ENCODE measurements around the gene PCDHA10. TPM values are rescaled to one million over a fixed set of nuclear protein-coding genes. Genes with fewer than 3 reads are reported as not detected.

Gene PCDHA10
- total and polyA plus RNA-seq, 2 of the 4 experiments (the other 2 are of a cell fraction), result under 0.01 to 0.02 TPM

DNA sequence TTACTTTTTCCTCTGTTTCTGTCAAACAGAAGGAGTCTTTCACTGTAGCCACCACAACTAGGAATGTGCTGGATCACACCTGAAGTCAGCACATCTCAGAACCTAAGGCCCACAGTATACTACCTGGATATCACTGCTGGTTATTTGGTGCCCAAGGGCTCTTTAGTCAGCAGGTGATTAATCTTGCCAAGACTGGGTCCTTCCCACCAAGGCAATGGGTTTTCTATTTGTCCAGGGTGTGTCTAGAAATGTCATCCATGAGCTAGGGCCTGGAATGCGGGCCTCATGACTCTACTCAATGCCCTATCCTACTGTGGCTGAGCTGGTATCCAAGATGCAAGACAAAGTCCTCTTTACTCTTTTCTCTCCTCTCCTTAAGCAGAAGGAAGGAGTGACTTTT is 60.6 kb downstream of the PCDHA10 start:
- Histone ChIP-seq H4K91ac (ENCODE audit: insufficient read depth, low read depth, low read length) (no peak overlapping the region), H2BK120ac (ENCODE audit: low read depth, low read length) (no peak overlapping the region), H2BK20ac (ENCODE audit: low read depth, low read length) (no peak overlapping the region), H3K4me3 (ENCODE audit: insufficient read depth, low read depth, low read length) (no peak overlapping the region), H3K4me1 (ENCODE audit: control insufficient read depth, insufficient read depth, low read length) (no peaks in the 10 kb centered on the region), H3K9ac (ENCODE audit: low read depth, low read length) (no peak overlapping the region), H2AFZ (replicated peaks; ENCODE audit: low read length, poor library complexity) (no peak overlapping the region), H4K20me1 (ENCODE audit: insufficient read depth, low read length) (no peaks in the 10 kb centered on the region), H3K9me1 (ENCODE audit: insufficient read depth, low read length) (no peaks in the 10 kb centered on the region), H3K23ac (ENCODE audit: low read depth, low read length) (no peak overlapping the region), H3K27ac (ENCODE audit: insufficient read depth, low read length) (no peak overlapping the region), H3K14ac (replicated peaks; ENCODE audit: low read depth, low read length) (no peak overlapping the region), H3K79me1 (ENCODE audit: low read depth in 1 of 2, low read length in 2 of 2) (no peaks in the 10 kb centered on the region), H3K27me3 (ENCODE audit: control insufficient read depth, insufficient read depth, low read length) (no peaks in the 10 kb centered on the region), H3K36me3 (ENCODE audit: control insufficient read depth, insufficient read depth, low read length) (no peaks in the 10 kb centered on the region), H3K4me2 (ENCODE audit: low read depth, low read length) (no peak overlapping the region), H2BK15ac (ENCODE audit: low read depth, low read length) (no peak overlapping the region), H2AK5ac (ENCODE audit: low read depth, low read length) (no peak overlapping the region), H2BK5ac (ENCODE audit: low read depth, low read length, poor library complexity, severe bottlenecking) (no peak overlapping the region), H3K56ac (ENCODE audit: extremely low read depth, insufficient read depth, low read length) (no peak overlapping the region), H4K8ac (ENCODE audit: low read depth in 2 of 2, low read length in 2 of 2) (no peak overlapping the region), H3K9me3 (ENCODE audit: control insufficient read depth, insufficient read depth, low read length) (peaks cover 18% of the 10 kb centered on the region), H3K18ac (ENCODE audit: low read depth, low read length) (no peak overlapping the region), H2AK9ac (replicated peaks; ENCODE audit: low read depth, low read length, poor library complexity) (no peak overlapping the region), H3K4ac (ENCODE audit: low read depth, low read length) (no peak overlapping the region), H4K5ac (ENCODE audit: low read depth, low read length) (no peak overlapping the region)
- in situ Hi-C loops (cut with MboI; ENCODE audit: low sequenced_read_pairs) (no loop called here), dilution Hi-C loops (cut with HindIII; ENCODE audit: low sequenced_read_pairs, unreplicated experiment) (no loop called here), intact Hi-C loops (cut with micrococcal nuclease) (no loop called here)
- no peak for TF ChIP-seq NFE2L2 (IDR thresholded peaks at IDR 0.05; ENCODE audit: low read depth, low read length)
- CTCF ChIA-PET, result no interaction called here
- no CpG with 5 or more reads among the region's 1 CpG for WGBS, 2 experiments (ENCODE audit: extremely low coverage in 2 of 2, insufficient read length in 1 of 2)
- POLR2A ChIA-PET (ENCODE audit: unreplicated experiment), result no interaction called here
- no peak for DNase-seq
- ATAC-seq (ENCODE audit: low read depth), result no peak
- no TSS peak for BruUV-seq (replicated peaks)

Other genes starting within 250 kb of the PCDHA10 start
- gene CD14, start 222.7 kb upstream of the PCDHA10 start, total RNA-seq (2012; rRNA removed), result 0.18 TPM in 1 of 2 replicates, not detected in the other
- 0.17 and 0.19 TPM in 2 replicates for gene CD14, start 222.7 kb upstream of the PCDHA10 start, polyA plus RNA-seq (2012; rRNA removed)
- 4.2 and 6.6 TPM in 2 replicates for gene TMCO6, start 216.4 kb upstream of the PCDHA10 start, total RNA-seq (2012; rRNA removed)
- gene TMCO6, start 216.4 kb upstream of the PCDHA10 start, polyA plus RNA-seq (2012; rRNA removed), result 7.2 and 10.6 TPM in 2 replicates
- gene NDUFA2, start 208.3 kb upstream of the PCDHA10 start, total RNA-seq (2012; rRNA removed), result 20.4 and 30.0 TPM in 2 replicates
- gene NDUFA2, start 208.3 kb upstream of the PCDHA10 start, polyA plus RNA-seq (2012; rRNA removed), result 104 and 131 TPM in 2 replicates
- 137 and 143 TPM in 2 replicates for gene IK, start 208.1 kb upstream of the PCDHA10 start, total RNA-seq (2012; rRNA removed)
- 99.8 and 105 TPM in 2 replicates for gene IK, start 208.1 kb upstream of the PCDHA10 start, polyA plus RNA-seq (2012; rRNA removed)
- 19.2 and 20.4 TPM in 2 replicates for gene WDR55, start 191.0 kb upstream of the PCDHA10 start, total RNA-seq (2012; rRNA removed)
- 18.0 and 19.0 TPM in 2 replicates for gene WDR55, start 191.0 kb upstream of the PCDHA10 start, polyA plus RNA-seq (2012; rRNA removed)
- under 0.01 TPM in 2 replicates for gene DND1, start 182.3 kb upstream of the PCDHA10 start, total RNA-seq (2012; rRNA removed)
- 0.63 and 0.67 TPM in 2 replicates for gene DND1, start 182.3 kb upstream of the PCDHA10 start, polyA plus RNA-seq (2012; rRNA removed)
- gene HARS1, start 164.5 kb upstream of the PCDHA10 start, total RNA-seq (2012; rRNA removed), result 134 and 141 TPM in 2 replicates
- gene HARS1, start 164.5 kb upstream of the PCDHA10 start, polyA plus RNA-seq (2012; rRNA removed), result 89.3 and 97.6 TPM in 2 replicates
- 30.1 and 36.9 TPM in 2 replicates for gene HARS2, start 164.4 kb upstream of the PCDHA10 start, total RNA-seq (2012; rRNA removed)
- 26.5 and 33.0 TPM in 2 replicates for gene HARS2, start 164.4 kb upstream of the PCDHA10 start, polyA plus RNA-seq (2012; rRNA removed)
- gene ZMAT2, start 155.4 kb upstream of the PCDHA10 start, total RNA-seq (2012; rRNA removed), result 16.3 and 44.7 TPM in 2 replicates
- 32.2 and 41.2 TPM in 2 replicates for gene ZMAT2, start 155.4 kb upstream of the PCDHA10 start, polyA plus RNA-seq (2012; rRNA removed)
- gene PCDHA1, start 69.8 kb upstream of the PCDHA10 start, total RNA-seq (2012; rRNA removed), result under 0.01 TPM in 1 of 2 replicates, not detected in the other
- gene PCDHA1, start 69.8 kb upstream of the PCDHA10 start, polyA plus RNA-seq (2012; rRNA removed), result 0.05 and 0.07 TPM in 2 replicates
- gene PCDHA2, start 61.0 kb upstream of the PCDHA10 start, total RNA-seq (2012; rRNA removed), result not detected in 2 replicates
- gene PCDHA2, start 61.0 kb upstream of the PCDHA10 start, polyA plus RNA-seq (2012; rRNA removed), result not detected in 2 replicates
- gene PCDHA3, start 54.8 kb upstream of the PCDHA10 start, total RNA-seq (2012; rRNA removed), result under 0.01 TPM in 2 replicates
- 0.03 and 0.06 TPM in 2 replicates for gene PCDHA3, start 54.8 kb upstream of the PCDHA10 start, polyA plus RNA-seq (2012; rRNA removed)
- gene PCDHA4, start 48.8 kb upstream of the PCDHA10 start, total RNA-seq (2012; rRNA removed), result under 0.01 and 0.28 TPM in 2 replicates
- 0.02 TPM in 1 of 2 replicates, not detected in the other for gene PCDHA4, start 48.8 kb upstream of the PCDHA10 start, polyA plus RNA-seq (2012; rRNA removed)
- gene PCDHA5, start 34.3 kb upstream of the PCDHA10 start, total RNA-seq (2012; rRNA removed), result not detected in 2 replicates
- not detected in 2 replicates for gene PCDHA5, start 34.3 kb upstream of the PCDHA10 start, polyA plus RNA-seq (2012; rRNA removed)
- under 0.01 TPM in 1 of 2 replicates, not detected in the other for gene PCDHA6, start 27.9 kb upstream of the PCDHA10 start, total RNA-seq (2012; rRNA removed)
- 0.03 TPM in 1 of 2 replicates, not detected in the other for gene PCDHA6, start 27.9 kb upstream of the PCDHA10 start, polyA plus RNA-seq (2012; rRNA removed)
- under 0.01 and 0.18 TPM in 2 replicates for gene PCDHA7, start 21.6 kb upstream of the PCDHA10 start, total RNA-seq (2012; rRNA removed)
- 0.10 and 0.16 TPM in 2 replicates for gene PCDHA7, start 21.6 kb upstream of the PCDHA10 start, polyA plus RNA-seq (2012; rRNA removed)
- under 0.01 TPM in 1 of 2 replicates, not detected in the other for gene PCDHA8, start 14.7 kb upstream of the PCDHA10 start, total RNA-seq (2012; rRNA removed)
- gene PCDHA8, start 14.7 kb upstream of the PCDHA10 start, polyA plus RNA-seq (2012; rRNA removed), result 0.02 TPM in 1 of 2 replicates, not detected in the other
- gene PCDHA9, start 7.5 kb upstream of the PCDHA10 start, total RNA-seq (2012; rRNA removed), result under 0.01 TPM in 2 replicates
- not detected in 2 replicates for gene PCDHA9, start 7.5 kb upstream of the PCDHA10 start, polyA plus RNA-seq (2012; rRNA removed)
- under 0.01 TPM in 1 of 2 replicates, not detected in the other for gene PCDHA11, start 13.1 kb downstream of the PCDHA10 start, total RNA-seq (2012; rRNA removed)
- not detected in 2 replicates for gene PCDHA11, start 13.1 kb downstream of the PCDHA10 start, polyA plus RNA-seq (2012; rRNA removed)
- gene PCDHA12, start 19.4 kb downstream of the PCDHA10 start, total RNA-seq (2012; rRNA removed), result not detected in 2 replicates
- gene PCDHA12, start 19.4 kb downstream of the PCDHA10 start, polyA plus RNA-seq (2012; rRNA removed), result 0.03 TPM in 1 of 2 replicates, not detected in the other
- not detected in 2 replicates for gene PCDHA13, start 26.2 kb downstream of the PCDHA10 start, total RNA-seq (2012; rRNA removed)
- not detected in 2 replicates for gene PCDHA13, start 26.2 kb downstream of the PCDHA10 start, polyA plus RNA-seq (2012; rRNA removed)
- gene PCDHAC1, start 70.4 kb downstream of the PCDHA10 start, total RNA-seq (2012; rRNA removed), result under 0.01 TPM in 1 of 2 replicates, not detected in the other
- gene PCDHAC1, start 70.4 kb downstream of the PCDHA10 start, polyA plus RNA-seq (2012; rRNA removed), result not detected in 2 replicates
- gene PCDHAC2, start 110.6 kb downstream of the PCDHA10 start, total RNA-seq (2012; rRNA removed), result not detected in 2 replicates
- gene PCDHAC2, start 110.6 kb downstream of the PCDHA10 start, polyA plus RNA-seq (2012; rRNA removed), result not detected in 2 replicates
- gene PCDHB1, start 195.5 kb downstream of the PCDHA10 start, total RNA-seq (2012; rRNA removed), result not detected in 2 replicates
- gene PCDHB1, start 195.5 kb downstream of the PCDHA10 start, polyA plus RNA-seq (2012; rRNA removed), result not detected in 2 replicates
- 0.36 and 0.56 TPM in 2 replicates for gene PCDHB2, start 238.7 kb downstream of the PCDHA10 start, total RNA-seq (2012; rRNA removed)
- 0.46 and 0.65 TPM in 2 replicates for gene PCDHB2, start 238.7 kb downstream of the PCDHA10 start, polyA plus RNA-seq (2012; rRNA removed)
- under 0.01 and 0.18 TPM in 2 replicates for gene PCDHB3, start 244.6 kb downstream of the PCDHA10 start, total RNA-seq (2012; rRNA removed)
- gene PCDHB3, start 244.6 kb downstream of the PCDHA10 start, polyA plus RNA-seq (2012; rRNA removed), result 0.10 and 0.12 TPM in 2 replicates